GM23338 (cell line): Measurements from ENCODE around the gene IRF1. TPM values are rescaled to one million over a fixed set of nuclear protein-coding genes. Genes with fewer than 3 reads are reported as not detected.
A peak's percentile ranks its signal among the peaks of the same experiment; 100 is the strongest.

Experiments used
- ATAC-seq: fragments of 200-7000 bp; cut with Tn5 transposase; 3 replicates; pipeline ENCODE4 v1.9.1; 2020
- DNase-seq: peaks from one replicate; pipeline ENCODE4 v3.0.0-alpha.2; 2015; ENCODE audit warnings: low spot score
- H2AFZ ChIP-seq: fragments of 200-600 bp; sonication (generic); 2 replicates; pipeline ENCODE4 v1.8.0; 2016; ENCODE audit warnings: antibody characterized with exemption, mild to moderate bottlenecking, moderate library complexity
- H3F3A ChIP-seq: fragments of 200-600 bp; sonication (generic); replicated peaks from 2 replicates; pipeline ENCODE4 v1.8.0; 2017; ENCODE audit warnings: antibody characterized with exemption, mixed run types, low read depth
- H3K27ac ChIP-seq: fragments of 200-600 bp; sonication (generic); 2 replicates; pipeline ENCODE4 v1.6.1; 2016; ENCODE audit warnings: low read depth
- H3K27me3 ChIP-seq: fragments of 200-600 bp; sonication (generic); 2 replicates; pipeline ENCODE4 v1.8.0; 2016; ENCODE audit warnings: mild to moderate bottlenecking, mixed run types, moderate library complexity; ENCODE audit not compliant: insufficient read depth
- H3K36me3 ChIP-seq: fragments of 200-600 bp; sonication (generic); 2 replicates; pipeline ENCODE4 v1.8.0; 2016; ENCODE audit warnings: mild to moderate bottlenecking; ENCODE audit not compliant: insufficient read depth
- H3K4me1 ChIP-seq: fragments of 200-600 bp; sonication (generic); 2 replicates; pipeline ENCODE4 v1.8.0; 2016; ENCODE audit warnings: mild to moderate bottlenecking, moderate library complexity; ENCODE audit not compliant: insufficient read depth
- H3K4me2 ChIP-seq: fragments of 200-600 bp; sonication (generic); 2 replicates; pipeline ENCODE4 v1.7.1; 2017; ENCODE audit warnings: mixed run types
- H3K4me3 ChIP-seq: fragments of 200-600 bp; sonication (generic); 2 replicates; pipeline ENCODE4 v1.6.1; 2016; ENCODE audit warnings: mixed run types
- H3K79me2 ChIP-seq: fragments of 200-600 bp; sonication (generic); replicated peaks from 2 replicates; pipeline ENCODE4 v1.8.0; 2017; ENCODE audit warnings: mild to moderate bottlenecking; ENCODE audit not compliant: insufficient read depth
- H3K9me2 ChIP-seq: fragments of 200-600 bp; sonication (generic); 2 replicates; pipeline ENCODE4 v1.8.0; 2017; ENCODE audit not compliant: insufficient read depth
- H4K20me1 ChIP-seq: fragments of 200-600 bp; sonication (generic); replicated peaks from 2 replicates; pipeline ENCODE4 v1.8.0; 2017; ENCODE audit warnings: mild to moderate bottlenecking; ENCODE audit not compliant: insufficient read depth
- H3K27ac Mint-ChIP-seq: 2 replicates; pipeline ENCODE4 v1.8.0; 2020; ENCODE audit warnings: inconsistent platforms, mild to moderate bottlenecking, moderate library complexity, mixed read lengths
- H3K27me3 Mint-ChIP-seq: 3 replicates; pipeline ENCODE4 v1.8.0; 2022; ENCODE audit warnings: low read depth, mild to moderate bottlenecking, moderate library complexity, mixed read lengths, inconsistent platforms; ENCODE audit not compliant: insufficient read depth, poor library complexity
- H3K36me3 Mint-ChIP-seq: 3 replicates; pipeline ENCODE4 v1.8.0; 2021; ENCODE audit warnings: low read depth, mild to moderate bottlenecking, inconsistent platforms, moderate library complexity, mixed read lengths
- H3K4me1 Mint-ChIP-seq: 3 replicates; pipeline ENCODE4 v1.8.0; 2020; ENCODE audit warnings: mild to moderate bottlenecking, inconsistent platforms, mixed read lengths
- H3K4me3 Mint-ChIP-seq: 3 replicates; pipeline ENCODE4 v1.8.0; 2021; ENCODE audit warnings: moderate library complexity, mild to moderate bottlenecking, inconsistent platforms, mixed read lengths
- H3K9me3 Mint-ChIP-seq: 3 replicates; pipeline ENCODE4 v1.8.0; 2020; ENCODE audit warnings: moderate library complexity, mild to moderate bottlenecking, inconsistent platforms, mixed read lengths
- CREB1 ChIP-seq: fragments of 250-450 bp; sonication (Bioruptor Pico); IDR thresholded peaks from 2 replicates; pipeline ENCODE4 v1.5.0; 2020; ENCODE audit warnings: low read depth, mild to moderate bottlenecking, moderate library complexity
- CTCF ChIP-seq, 2 experiments: fragments of 200-600 bp in 1 of 2; sonication (generic) in 1 of 2; conservative IDR thresholded peaks; 2 replicates each; pipeline versions ENCODE4 v1.5.1 to v1.6.1; 2016 to 2017; ENCODE audit warnings: antibody characterized with exemption in 2 of 2, low read depth in 2 of 2, mild to moderate bottlenecking in 2 of 2, moderate library complexity in 1 of 2
- ETS1 ChIP-seq: IDR thresholded peaks from 2 replicates; pipeline ENCODE4 v1.6.1; 2016; ENCODE audit warnings: antibody characterized with exemption
- EZH2 ChIP-seq: fragments of 200-600 bp; sonication (generic); IDR thresholded peaks from one replicate; pipeline ENCODE4 v1.8.0; 2017; ENCODE audit warnings: antibody characterized with exemption, mild to moderate bottlenecking, low read depth; ENCODE audit not compliant: unreplicated experiment
- EZH2phosphoT487 ChIP-seq: fragments of 200-600 bp; sonication (generic); IDR thresholded peaks from one replicate; pipeline ENCODE4 v1.8.1; 2018; ENCODE audit warnings: antibody characterized with exemption; ENCODE audit not compliant: unreplicated experiment
- JUNB ChIP-seq: IDR thresholded peaks from one replicate; pipeline ENCODE4 v1.6.1; 2016; ENCODE audit warnings: antibody characterized with exemption; ENCODE audit not compliant: unreplicated experiment
- NANOG ChIP-seq: IDR thresholded peaks from 2 replicates; pipeline ENCODE4 v1.6.1; 2016; ENCODE audit warnings: antibody characterized with exemption, borderline replicate concordance
- REST ChIP-seq: IDR thresholded peaks from one replicate; pipeline ENCODE4 v1.6.1; 2018; ENCODE audit warnings: antibody characterized with exemption; ENCODE audit not compliant: unreplicated experiment
- STAT1 ChIP-seq: IDR thresholded peaks from one replicate; pipeline ENCODE4 v1.6.1; 2016; ENCODE audit warnings: antibody characterized with exemption; ENCODE audit not compliant: unreplicated experiment
- ZNF114 ChIP-seq: fragments of 250-450 bp; sonication (Bioruptor Pico); IDR thresholded peaks from 2 replicates; pipeline ENCODE4 v1.5.0; 2020; ENCODE audit warnings: mild to moderate bottlenecking, moderate library complexity
- ZNF331 ChIP-seq: fragments of 250-450 bp; sonication (Bioruptor Pico); IDR thresholded peaks from 2 replicates; pipeline ENCODE4 v1.5.0; 2020; ENCODE audit warnings: low read depth, mild to moderate bottlenecking, moderate library complexity
- ZNF462 ChIP-seq: fragments of 250-450 bp; sonication (Bioruptor Pico); IDR thresholded peaks from 2 replicates; pipeline ENCODE4 v1.5.0; 2020; ENCODE audit warnings: mild to moderate bottlenecking, moderate library complexity
- polyA plus RNA-seq: library from polyadenylated mRNA; unstranded; fragments of >200 nt; fragmentation: Nextera tagmentation; extraction: Ambion mirVana; gene quantifications from 2 replicates; pipeline ENCODE4 v1.2.1, GENCODE V29; 2016
- total RNA-seq: library from RNA; depleted of rRNA; stranded (reverse); fragments of >200 nt; shearing (Covaris generic); gene quantifications from 2 replicates; pipeline ENCODE4 v1.2.3, GENCODE V29; 2014

The IRF1 gene
- total and polyA plus RNA-seq, 2 experiments from 2014 or later = 6.9 to 8.6 TPM

GRCh38 chr5:132456296-132456986 lies 34.1 kb downstream of the IRF1 start:
- Histone ChIP-seq H3K27ac (no peak overlapping the region), H3K9me2 (no peaks in the 10 kb centered on the region), H3K4me2 (peak overlapping the region; percentile 56), H3K79me2 (no peaks in the 10 kb centered on the region), H3K36me3 (no peaks in the 10 kb centered on the region), H3K27me3 (no peaks in the 10 kb centered on the region), H3K4me3 (no peak overlapping the region), H3K4me1 (peaks cover 22% of the 10 kb centered on the region), H4K20me1 (no peaks in the 10 kb centered on the region), H2AFZ (peak overlapping the region; percentile 78; the same call in 1 of the 2 replicates), H3F3A (no peaks in the 10 kb centered on the region)
- TF ChIP-seq EZH2 (no peak), CTCF (conservative IDR thresholded peaks at IDR 0.05; ENCODE audit: low read depth in 2 of 2) (no peak), ZNF114 (CRISPR knock-in tag) (no peak), ZNF462 (no peak), ETS1 (no peak), STAT1 (no peak), ZNF331 (no peak), NANOG (no peak), CREB1 (CRISPR knock-in tag) (no peak), REST (no peak), JUNB (no peak), EZH2phosphoT487 (no peak)
- DNase-seq (no peak), ATAC-seq (no peak)
- Mint-ChIP-seq H3K27me3 (peaks cover 4% of the 10 kb centered on the region), H3K27ac (no peak overlapping the region), H3K9me3 (no peaks in the 10 kb centered on the region; the same call in 2 of the 3 replicates), H3K4me3 (no peak overlapping the region; the same call in 2 of the 3 replicates), H3K36me3 (no peaks in the 10 kb centered on the region), H3K4me1 (peaks cover 34% of the 10 kb centered on the region)
